Activated T-helper 1 cell treated with anti-CD3 and anti-CD28 coated beads, Interleukin-12 subunit alpha, Interleukin-12 subunit beta, Interleukin-2, Interleukin-4 antibody, amounts not matched to agents 30 ng/mL and 10 ng/mL and 1 ng/mL, durations not matched to agents 14 hours and 24 hours and 36 hours (primary cell): ENCODE data around the gene FAM89A. TPM values are rescaled to one million over a fixed set of nuclear protein-coding genes. Genes with fewer than 3 reads are reported as not detected.
"Not testable (repeated sequence)": the region's sequence is repeated elsewhere in the genome, so short reads cannot be mapped to it uniquely, and the experiment has no call there.

Experiments used
- DNase-seq: peaks from one replicate; pipeline ENCODE4 v3.0.0; 2021; ENCODE audit warnings: low spot score
- H3K27ac Mint-ChIP-seq: one replicate; pipeline ENCODE4 v1.8.0; 2021; ENCODE audit warnings: mild to moderate bottlenecking, mixed read lengths
- H3K27me3 Mint-ChIP-seq: one replicate; pipeline ENCODE4 v1.8.0; 2022; ENCODE audit warnings: mild to moderate bottlenecking, moderate library complexity, mixed read lengths; ENCODE audit not compliant: insufficient read depth
- H3K36me3 Mint-ChIP-seq: one replicate; pipeline ENCODE4 v1.8.0; 2021; ENCODE audit warnings: low read depth, mixed read lengths
- H3K4me1 Mint-ChIP-seq: one replicate; pipeline ENCODE4 v1.8.0; 2021; ENCODE audit warnings: low read depth, mixed read lengths
- H3K4me3 Mint-ChIP-seq: one replicate; pipeline ENCODE4 v1.8.0; 2021; ENCODE audit warnings: mild to moderate bottlenecking, moderate library complexity, mixed read lengths
- H3K9me3 Mint-ChIP-seq: one replicate; pipeline ENCODE4 v1.8.0; 2021; ENCODE audit warnings: mixed read lengths
- intact Hi-C: fragments of 100-400 bp; cut with micrococcal nuclease; formaldehyde crosslinking; loops from one replicate; pipeline ENCODE4 v1.15.1; 2024
- total RNA-seq: library from RNA; stranded (reverse); gene quantifications from 2 replicates; pipeline ENCODE4 v1.2.3, GENCODE V29; 2022

Gene FAM89A
- total RNA-seq, 1 donor from 2014 or later, result 23.2 TPM

- peaks cover 35% of the 10 kb centered on the region for H3K4me1 Mint-ChIP-seq
- H3K4me3 Mint-ChIP-seq, result peak overlapping the region; percentile 84
- peaks cover 7% of the 10 kb centered on the region for H3K36me3 Mint-ChIP-seq
- no peak for DNase-seq
- peaks cover 19% of the 10 kb centered on the region for H3K27me3 Mint-ChIP-seq
- no peak overlapping the region for H3K27ac Mint-ChIP-seq
- no peaks in the 10 kb centered on the region for H3K9me3 Mint-ChIP-seq
- intact Hi-C loops, result loop anchor here (5.0 kb wide), 2 partner anchors 396 to 971 kb away; partner anchors contain the start of genes COG2 and GALNT2
Measured at GRCh38 chr1:231037585-231038517, 2.2 kb downstream of the FAM89A start.

GRCh38 chr1:231036416-231036815 is 3.6 kb downstream of the FAM89A start:
- Mint-ChIP-seq H3K9me3 (no peaks in the 10 kb centered on the region), H3K27me3 (peaks cover 9% of the 10 kb centered on the region), H3K27ac (no peak overlapping the region), H3K36me3 (peaks cover 7% of the 10 kb centered on the region), H3K4me1 (peaks cover 33% of the 10 kb centered on the region), H3K4me3 (no peak overlapping the region)
- intact Hi-C loops, result loop anchor here (5.0 kb wide), 2 partner anchors 394 to 969 kb away; partner anchors contain the start of genes COG2 and GALNT2
- DNase-seq, result no peak

GRCh38 chr1:231035799-231036198 is 4.3 kb downstream of the FAM89A start:
- DNase-seq, result no peak
- Mint-ChIP-seq H3K27ac (no peak overlapping the region), H3K4me1 (peaks cover 29% of the 10 kb centered on the region), H3K27me3 (peaks cover 6% of the 10 kb centered on the region), H3K36me3 (peaks cover 5% of the 10 kb centered on the region), H3K9me3 (no peaks in the 10 kb centered on the region), H3K4me3 (no peak overlapping the region)
- intact Hi-C loops, result loop anchor here (5.0 kb wide), 2 partner anchors 393 to 968 kb away; partner anchors contain the start of genes COG2 and GALNT2

- Mint-ChIP-seq H3K27ac (no peak overlapping the region), H3K4me3 (no peak overlapping the region), H3K36me3 (peaks cover 5% of the 10 kb centered on the region), H3K4me1 (peaks cover 27% of the 10 kb centered on the region), H3K27me3 (peaks cover 4% of the 10 kb centered on the region), H3K9me3 (no peaks in the 10 kb centered on the region)
- intact Hi-C loops, result no loop called here
- no peak for DNase-seq
Measured at GRCh38 chr1:231032963-231033362, 7.1 kb downstream of the FAM89A start.

- no peaks in the 10 kb centered on the region for H3K9me3 Mint-ChIP-seq
- no peak for DNase-seq
- H3K4me1 Mint-ChIP-seq, result peaks cover 5% of the 10 kb centered on the region
- peaks cover 1% of the 10 kb centered on the region for H3K27me3 Mint-ChIP-seq
- H3K27ac Mint-ChIP-seq, result no peak overlapping the region
- peaks cover 1% of the 10 kb centered on the region for H3K36me3 Mint-ChIP-seq
- no peak overlapping the region for H3K4me3 Mint-ChIP-seq
- intact Hi-C loops, result no loop called here
Measured at GRCh38 chr1:231029841-231030240, 10.2 kb downstream of the FAM89A start.

GRCh38 chr1:231029247-231029646 is 10.8 kb downstream of the FAM89A start:
- DNase-seq, intact Hi-C loops, H3K4me3 Mint-ChIP-seq, H3K27me3 Mint-ChIP-seq, H3K9me3 Mint-ChIP-seq, H3K27ac Mint-ChIP-seq, H3K4me1 Mint-ChIP-seq, H3K36me3 Mint-ChIP-seq: not testable (repeated sequence)

GRCh38 chr1:231028682-231029081 is 11.4 kb downstream of the FAM89A start:
- peaks cover 5% of the 10 kb centered on the region for H3K4me1 Mint-ChIP-seq
- H3K27ac Mint-ChIP-seq, result no peak overlapping the region
- intact Hi-C loops, result no loop called here
- DNase-seq, result no peak
- H3K27me3 Mint-ChIP-seq, result peaks cover 1% of the 10 kb centered on the region
- H3K4me3 Mint-ChIP-seq, result no peak overlapping the region
- peaks cover 1% of the 10 kb centered on the region for H3K36me3 Mint-ChIP-seq
- no peaks in the 10 kb centered on the region for H3K9me3 Mint-ChIP-seq

GRCh38 chr1:231027971-231028370 is 12.1 kb downstream of the FAM89A start:
- no peak for DNase-seq
- intact Hi-C loops, result no loop called here
- Mint-ChIP-seq H3K4me3 (no peak overlapping the region), H3K4me1 (peaks cover 5% of the 10 kb centered on the region), H3K36me3 (peaks cover 1% of the 10 kb centered on the region), H3K9me3 (no peaks in the 10 kb centered on the region), H3K27me3 (peaks cover 1% of the 10 kb centered on the region), H3K27ac (no peak overlapping the region)

- H3K4me1 Mint-ChIP-seq, result peaks cover 5% of the 10 kb centered on the region
- peaks cover 1% of the 10 kb centered on the region for H3K36me3 Mint-ChIP-seq
- H3K9me3 Mint-ChIP-seq, result no peaks in the 10 kb centered on the region
- no peak for DNase-seq
- H3K27me3 Mint-ChIP-seq, result peaks cover 1% of the 10 kb centered on the region
- no peak overlapping the region for H3K27ac Mint-ChIP-seq
- no peak overlapping the region for H3K4me3 Mint-ChIP-seq
- intact Hi-C loops, result no loop called here
Measured at GRCh38 chr1:231027136-231027925, 12.7 kb downstream of the FAM89A start.

GRCh38 chr1:231026576-231026975 is 13.5 kb downstream of the FAM89A start:
- Mint-ChIP-seq H3K4me3 (no peak overlapping the region), H3K36me3 (peaks cover 1% of the 10 kb centered on the region), H3K4me1 (peaks cover 10% of the 10 kb centered on the region), H3K27me3 (peaks cover 1% of the 10 kb centered on the region), H3K27ac (no peak overlapping the region), H3K9me3 (no peaks in the 10 kb centered on the region)
- intact Hi-C loops, result no loop called here
- DNase-seq, result no peak

GRCh38 chr1:231023150-231023549 is 16.9 kb downstream of the FAM89A start:
- Mint-ChIP-seq H3K4me1 (peaks cover 22% of the 10 kb centered on the region), H3K27ac (no peak overlapping the region), H3K36me3 (peaks cover 5% of the 10 kb centered on the region), H3K4me3 (no peak overlapping the region), H3K9me3 (no peaks in the 10 kb centered on the region), H3K27me3 (no peaks in the 10 kb centered on the region)
- intact Hi-C loops, result no loop called here
- DNase-seq, result no peak

- H3K27ac Mint-ChIP-seq, H3K27me3 Mint-ChIP-seq, DNase-seq, intact Hi-C loops, H3K36me3 Mint-ChIP-seq, H3K4me3 Mint-ChIP-seq, H3K9me3 Mint-ChIP-seq: not testable (repeated sequence)
- H3K4me1 Mint-ChIP-seq, result peaks cover 22% of the 10 kb centered on the region
Measured at GRCh38 chr1:231022543-231022942, 17.5 kb downstream of the FAM89A start.

GRCh38 chr1:231021540-231022031 is 18.5 kb downstream of the FAM89A start:
- Mint-ChIP-seq H3K4me1 (peaks cover 22% of the 10 kb centered on the region), H3K27ac (no peak overlapping the region), H3K36me3 (peaks cover 6% of the 10 kb centered on the region), H3K27me3 (no peaks in the 10 kb centered on the region), H3K4me3 (no peak overlapping the region), H3K9me3 (no peaks in the 10 kb centered on the region)
- intact Hi-C loops, result no loop called here
- DNase-seq, result no peak
